ENCODE results near the gene SEMA7A.

- TF ChIP-seq CTCF (IDR thresholded peaks at IDR 0.05; ENCODE audit: poor library complexity) (no peak), EZH2 (IDR thresholded peaks at IDR 0.05; ENCODE audit: borderline replicate concordance) (no peak), EZH2phosphoT487 (IDR thresholded peaks at IDR 0.05; ENCODE audit: low read depth, severe bottlenecking, unreplicated experiment) (no peak)
Measured at GRCh38 chr15:74424901-74425528, 8.7 kb downstream of the SEMA7A start.

Data from hepatocyte (in vitro differentiated cells).